ENCODE results near the gene ANKS1B. TPM values are rescaled to one million over a fixed set of nuclear protein-coding genes. Genes with fewer than 3 reads are reported as not detected.
"Not testable (repeated sequence)": the region's sequence is repeated elsewhere in the genome, so short reads cannot be mapped to it uniquely, and the experiment has no call there.

ANKS1B gene
- total RNA-seq, 6 experiments from 2014 or later: 0.31 to 0.66 (median 0.37) TPM

DNA sequence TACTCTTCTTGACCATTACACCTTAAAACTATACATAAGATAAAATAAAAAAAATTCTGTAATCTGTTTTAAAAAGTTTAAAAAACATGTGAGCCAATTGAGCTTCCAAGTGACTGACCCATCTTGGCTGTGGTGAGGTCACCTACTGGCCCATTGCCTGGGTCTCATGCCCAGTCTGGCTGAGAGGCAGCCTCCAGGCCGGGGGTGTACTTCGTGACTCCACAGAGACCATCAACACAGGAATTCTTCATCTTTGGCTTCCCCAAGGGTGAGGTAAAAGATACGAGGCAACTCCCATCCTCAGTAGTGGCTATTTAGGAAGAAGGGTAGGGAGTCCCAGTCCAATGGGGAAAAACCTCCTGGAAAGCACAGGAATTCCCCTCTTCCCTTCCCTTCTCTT is 1226.4 kb downstream of the ANKS1B start:
- H3K36me3 Mint-ChIP-seq (ENCODE audit: low read depth): peaks cover 5% of the 10 kb centered on the region; the same call in 1 of the 2 replicates
- H3K27me3 Mint-ChIP-seq (ENCODE audit: insufficient read depth): peaks cover 15% of the 10 kb centered on the region
- peaks cover 40% of the 10 kb centered on the region for H3K4me1 Mint-ChIP-seq (ENCODE audit: low read depth)
- H3K4me3 Mint-ChIP-seq: no peak overlapping the region
- H3K27ac Mint-ChIP-seq: no peak overlapping the region
- TF ChIP-seq, protein P1, sequence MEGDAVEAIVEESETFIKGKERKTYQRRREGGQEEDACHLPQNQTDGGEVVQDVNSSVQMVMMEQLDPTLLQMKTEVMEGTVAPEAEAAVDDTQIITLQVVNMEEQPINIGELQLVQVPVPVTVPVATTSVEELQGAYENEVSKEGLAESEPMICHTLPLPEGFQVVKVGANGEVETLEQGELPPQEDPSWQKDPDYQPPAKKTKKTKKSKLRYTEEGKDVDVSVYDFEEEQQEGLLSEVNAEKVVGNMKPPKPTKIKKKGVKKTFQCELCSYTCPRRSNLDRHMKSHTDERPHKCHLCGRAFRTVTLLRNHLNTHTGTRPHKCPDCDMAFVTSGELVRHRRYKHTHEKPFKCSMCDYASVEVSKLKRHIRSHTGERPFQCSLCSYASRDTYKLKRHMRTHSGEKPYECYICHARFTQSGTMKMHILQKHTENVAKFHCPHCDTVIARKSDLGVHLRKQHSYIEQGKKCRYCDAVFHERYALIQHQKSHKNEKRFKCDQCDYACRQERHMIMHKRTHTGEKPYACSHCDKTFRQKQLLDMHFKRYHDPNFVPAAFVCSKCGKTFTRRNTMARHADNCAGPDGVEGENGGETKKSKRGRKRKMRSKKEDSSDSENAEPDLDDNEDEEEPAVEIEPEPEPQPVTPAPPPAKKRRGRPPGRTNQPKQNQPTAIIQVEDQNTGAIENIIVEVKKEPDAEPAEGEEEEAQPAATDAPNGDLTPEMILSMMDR (IDR thresholded peaks at IDR 0.05): no peak
- DNase-seq: no peak
- no peaks in the 10 kb centered on the region for H3K9me3 Mint-ChIP-seq

DNA sequence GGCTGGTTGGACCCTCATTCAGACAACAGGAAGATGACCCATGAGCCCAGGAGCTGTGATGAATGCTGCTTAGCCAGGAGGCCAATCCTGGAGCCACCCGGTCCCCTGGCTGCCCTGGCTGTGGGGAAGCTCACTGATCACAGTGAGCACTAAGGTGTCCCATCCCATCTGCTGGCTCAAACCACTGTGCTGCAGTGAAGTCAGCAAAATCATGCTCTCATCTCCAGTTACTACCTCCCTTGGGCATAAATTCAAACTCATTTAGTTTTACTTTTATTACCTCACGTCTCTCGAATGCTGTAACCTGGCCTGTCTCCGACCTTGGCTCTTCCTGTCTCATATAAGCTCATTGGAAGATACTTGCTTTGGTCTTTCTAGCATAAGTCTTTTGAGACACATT is 1227.3 kb downstream of the ANKS1B start:
- no peak for DNase-seq
- no peak overlapping the region for H3K27ac Mint-ChIP-seq
- H3K4me1 Mint-ChIP-seq (ENCODE audit: low read depth): peaks cover 49% of the 10 kb centered on the region
- no peak overlapping the region for H3K4me3 Mint-ChIP-seq
- H3K9me3 Mint-ChIP-seq: no peaks in the 10 kb centered on the region
- TF ChIP-seq, protein P1 (IDR thresholded peaks at IDR 0.05): no peak
- peaks cover 5% of the 10 kb centered on the region; the same call in 1 of the 2 replicates for H3K36me3 Mint-ChIP-seq (ENCODE audit: low read depth)
- peaks cover 9% of the 10 kb centered on the region for H3K27me3 Mint-ChIP-seq (ENCODE audit: insufficient read depth)

DNA sequence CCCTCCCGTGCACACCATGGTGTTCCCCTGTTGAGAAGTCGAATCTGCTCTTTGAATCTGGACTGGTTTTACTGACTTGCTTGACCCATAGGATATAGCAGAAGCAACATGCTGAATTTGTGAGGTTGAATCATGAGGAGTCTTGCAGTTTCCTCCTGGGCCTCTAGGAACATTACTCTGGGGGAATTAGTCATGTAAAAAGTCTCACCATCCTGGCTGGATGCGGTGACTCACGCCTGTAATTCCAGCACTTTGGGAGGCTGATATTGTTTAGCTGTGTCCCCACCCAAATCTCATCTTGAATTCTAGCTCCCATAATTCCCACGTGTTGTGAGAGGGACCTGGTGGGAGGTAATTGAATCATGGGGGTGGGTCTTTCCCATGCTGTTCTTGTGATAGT is 1228.9 kb downstream of the ANKS1B start:
- not testable (repeated sequence) for H3K9me3 Mint-ChIP-seq; H3K27me3 Mint-ChIP-seq (ENCODE audit: insufficient read depth); H3K36me3 Mint-ChIP-seq (ENCODE audit: low read depth)
- peak overlapping the region; percentile 73 for H3K27ac Mint-ChIP-seq
- TF ChIP-seq, protein P1 (IDR thresholded peaks at IDR 0.05): peak; percentile 61
- H3K4me1 Mint-ChIP-seq (ENCODE audit: low read depth): peaks cover 61% of the 10 kb centered on the region
- DNase-seq: peak; percentile 87
- peak overlapping the region; percentile 31 for H3K4me3 Mint-ChIP-seq

DNA sequence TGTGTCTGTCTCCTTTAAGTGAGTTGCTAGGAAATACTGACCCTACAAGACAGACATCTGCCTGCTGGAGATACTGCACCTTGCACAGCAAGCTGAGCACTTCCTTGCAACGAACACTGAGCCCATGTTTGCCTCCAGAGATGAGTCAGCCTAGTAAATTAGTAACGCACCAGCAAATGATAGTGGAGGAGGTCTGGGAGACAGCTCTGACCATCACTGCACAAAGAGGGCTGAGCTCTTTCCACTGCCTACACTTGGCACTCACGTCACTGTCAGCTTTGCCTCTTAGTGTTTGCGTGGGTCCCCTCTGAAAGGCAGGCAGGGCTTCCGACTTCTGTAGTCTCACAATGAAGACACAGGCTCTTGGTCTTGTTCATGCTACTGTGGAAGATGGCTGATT is 1230.6 kb downstream of the ANKS1B start:
- Mint-ChIP-seq H3K27ac (peak overlapping the region; percentile 85), H3K4me1 (ENCODE audit: low read depth) (peaks cover 68% of the 10 kb centered on the region)

DNA sequence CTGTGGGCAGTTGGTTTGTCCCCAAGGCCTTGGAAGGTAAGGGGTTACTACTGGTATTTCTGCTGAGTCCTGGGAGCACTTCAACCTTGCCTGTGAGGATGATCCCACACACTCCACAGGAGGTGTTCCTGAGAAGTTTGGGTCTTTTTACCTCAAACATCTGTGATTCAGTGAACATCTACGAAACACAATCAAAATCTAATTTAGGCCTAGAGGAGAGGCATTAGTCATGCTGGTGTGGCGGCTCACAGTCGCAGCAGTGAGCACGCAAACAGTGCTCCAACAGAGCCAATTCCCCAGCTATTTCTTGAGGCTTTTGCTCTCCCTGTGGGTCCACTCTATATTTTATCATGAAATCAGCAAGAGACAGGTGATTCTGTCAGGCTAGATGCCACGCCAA is 1232.0 kb downstream of the ANKS1B start:
- Mint-ChIP-seq H3K36me3 (ENCODE audit: low read depth) (peaks cover 5% of the 10 kb centered on the region; the same call in 1 of the 2 replicates), H3K9me3 (no peaks in the 10 kb centered on the region), H3K27ac (peak overlapping the region; percentile 85)

More for the DNA sequence above, 1230.6 kb downstream of the ANKS1B start:
- DNase-seq: peak; percentile 85
- no peaks in the 10 kb centered on the region for H3K9me3 Mint-ChIP-seq
- H3K36me3 Mint-ChIP-seq (ENCODE audit: low read depth): peaks cover 5% of the 10 kb centered on the region; the same call in 1 of the 2 replicates
- TF ChIP-seq, protein P1 (IDR thresholded peaks at IDR 0.05): no peak
- H3K27me3 Mint-ChIP-seq (ENCODE audit: insufficient read depth): peaks cover 3% of the 10 kb centered on the region; the same call in 1 of the 2 replicates
- peak overlapping the region; percentile 69 for H3K4me3 Mint-ChIP-seq

More for the DNA sequence above, 1232.0 kb downstream of the ANKS1B start:
- Mint-ChIP-seq H3K4me3 (peak overlapping the region; percentile 47), H3K4me1 (ENCODE audit: low read depth) (peaks cover 67% of the 10 kb centered on the region), H3K27me3 (ENCODE audit: insufficient read depth) (peaks cover 3% of the 10 kb centered on the region; the same call in 1 of the 2 replicates)
- peak; percentile 71 for DNase-seq
- TF ChIP-seq, protein P1 (IDR thresholded peaks at IDR 0.05): no peak
